HCT116 (cell line): ENCODE measurements around the gene COL1A1. TPM values are rescaled to one million over a fixed set of nuclear protein-coding genes. Genes with fewer than 3 reads are reported as not detected.

Source experiments
- ATAC-seq: fragments of 200-7000 bp; cut with Tn5 transposase; 2 replicates; pipeline ENCODE4 v1.9.1; 2020; ENCODE audit warnings: mild to moderate bottlenecking, moderate library complexity
- BruUV-seq: library from RNA; stranded (reverse); fragments of 400-500 nt; replicated peaks from 2 replicates; lab custom pipeline; 2021; lab: Mats Ljungman, UMichigan
- CTCF ChIA-PET: fragments of 300-600 bp; sonication (Branson Sonifier 250); formaldehyde crosslinking; loops from one replicate; lab custom pipeline; 2021; ENCODE audit warnings: antibody characterized with exemption; lab: Charles Lee
- POLR2A ChIA-PET: fragments of 300-600, 350-600 bp; sonication (Branson Sonifier 250); formaldehyde crosslinking; loops from one replicate; lab custom pipeline; 2021; ENCODE audit warnings: antibody characterized with exemption; lab: Charles Lee
- RAD21 ChIA-PET, 2 experiments: fragments of 300-600 bp; sonication (Branson Sonifier 250); formaldehyde crosslinking; loops; one replicate each; lab custom pipeline; 2023; ENCODE audit warnings: low total read pairs in 2 of 2; ENCODE audit not compliant: uncharacterized antibody in 2 of 2, unreplicated experiment in 2 of 2, low non-redundant PET in 1 of 2; lab: Charles Lee
- DNase-seq: peaks from one replicate; pipeline ENCODE4 v3.0.0-alpha.2; 2010; ENCODE audit warnings: low read depth, low spot score
- H2AFZ ChIP-seq: fragments of 200-600 bp; shearing (Covaris generic), sonication (generic); 2 replicates; pipeline ENCODE4 v1.6.1; 2017; ENCODE audit warnings: low read depth, mixed run types, mixed read lengths, antibody characterized with exemption, low read length; ENCODE audit not compliant: poor library complexity, severe bottlenecking
- H3K27ac ChIP-seq: 2 replicates; pipeline ENCODE4 v1.5.1; 2012; ENCODE audit warnings: low read depth, low read length
- H3K27me3 ChIP-seq: fragments of 200-600 bp; sonication (generic); 2 replicates; pipeline ENCODE4 v1.6.1; 2016; ENCODE audit warnings: mixed run types, low read length, mixed read lengths; ENCODE audit not compliant: insufficient read depth
- H3K36me3 ChIP-seq, 2 experiments: fragments of 200-500 bp in 1 of 2; fragments of 200-600 bp in 1 of 2; sonication (Bioruptor generic) in 1 of 2; sonication (generic) in 1 of 2; 2 replicates each; pipeline versions ENCODE4 v1.5.1 to v1.6.1; 2014 to 2016; ENCODE audit warnings: low read length in 2 of 2, inconsistent platforms in 1 of 2, mixed read lengths in 1 of 2, mixed run types in 1 of 2; ENCODE audit not compliant: insufficient read depth in 2 of 2, control insufficient read depth in 1 of 2
- H3K4me1 ChIP-seq, 2 experiments: fragments of 200-600 bp in 1 of 2; sonication (generic) in 1 of 2; 2 replicates each; pipeline versions ENCODE4 v1.5.1 to v1.6.1; 2012 to 2017; ENCODE audit warnings: low read length in 2 of 2, inconsistent platforms in 1 of 2, mild to moderate bottlenecking in 1 of 2, mixed read lengths in 1 of 2, mixed run types in 1 of 2, moderate library complexity in 1 of 2; ENCODE audit not compliant: insufficient read depth in 2 of 2, control insufficient read depth in 1 of 2
- H3K4me2 ChIP-seq: fragments of 200-600 bp; sonication (generic); 2 replicates; pipeline ENCODE4 v1.6.1; 2017; ENCODE audit warnings: mixed run types, low read length, mixed read lengths
- H3K4me3 ChIP-seq, 2 experiments: fragments of 200-600 bp in 1 of 2; sonication (generic) in 1 of 2; replicated peaks in 1 of 2; 2 replicates each; pipeline ENCODE4 v1.5.1; 2011 to 2016; ENCODE audit warnings: low read length in 2 of 2, control low read depth in 1 of 2, low read depth in 1 of 2, mild to moderate bottlenecking in 1 of 2, mixed read lengths in 1 of 2, mixed run types in 1 of 2
- H3K79me2 ChIP-seq: fragments of 200-600 bp; sonication (generic); 2 replicates; pipeline ENCODE4 v1.6.1; 2017; ENCODE audit warnings: mild to moderate bottlenecking, mixed run types, low read length, moderate library complexity, mixed read lengths; ENCODE audit not compliant: insufficient read depth
- H3K9ac ChIP-seq: fragments of 200-600 bp; sonication (generic); 2 replicates; pipeline ENCODE4 v1.6.1; 2016; ENCODE audit warnings: low read length, mixed read lengths
- H3K9me2 ChIP-seq: fragments of 200-600 bp; sonication (generic), shearing (Covaris generic); 2 replicates; pipeline ENCODE4 v1.6.1; 2017; ENCODE audit warnings: mixed run types, mild to moderate bottlenecking, moderate library complexity; ENCODE audit not compliant: insufficient read depth
- H3K9me3 ChIP-seq, 2 experiments: fragments of 200-500 bp in 1 of 2; fragments of 200-600 bp in 1 of 2; sonication (Bioruptor generic) in 1 of 2; sonication (generic) in 1 of 2; 2 replicates each; pipeline ENCODE4 v1.6.1; 2014 to 2017; ENCODE audit warnings: low read length in 2 of 2, mixed read lengths in 2 of 2, inconsistent platforms in 1 of 2, low read depth in 1 of 2, mild to moderate bottlenecking in 1 of 2, mixed run types in 1 of 2, moderate library complexity in 1 of 2; ENCODE audit not compliant: control insufficient read depth in 1 of 2, insufficient read depth in 1 of 2
- H4K20me1 ChIP-seq: fragments of 200-600 bp; sonication (generic), shearing (Covaris generic); 2 replicates; pipeline ENCODE4 v1.6.1; 2017; ENCODE audit warnings: mixed run types, mild to moderate bottlenecking, moderate library complexity; ENCODE audit not compliant: insufficient read depth
- ATF3 ChIP-seq: IDR thresholded peaks from 2 replicates; pipeline ENCODE4 v1.6.1; 2012
- CTCF ChIP-seq, 3 experiments: fragments of 200-600 bp in 1 of 3; sonication (generic) in 1 of 3; IDR thresholded peaks in 2 of 3; conservative IDR thresholded peaks in 1 of 3; 2 replicates each; pipeline ENCODE4 v1.5.1; 2012 to 2017; ENCODE audit warnings: low read depth in 2 of 3, low read length in 2 of 3, antibody characterized with exemption in 1 of 3, borderline replicate concordance in 1 of 3, control low read depth in 1 of 3, mild to moderate bottlenecking in 1 of 3, mixed read lengths in 1 of 3, mixed run types in 1 of 3, moderate library complexity in 1 of 3; ENCODE audit not compliant: insufficient read depth in 1 of 3
- ELF1 ChIP-seq: IDR thresholded peaks from 2 replicates; pipeline ENCODE4 v1.6.1; 2012; ENCODE audit warnings: low read depth, borderline replicate concordance
- EZH2 ChIP-seq: fragments of 200-600 bp; sonication (generic); IDR thresholded peaks from 2 replicates; pipeline ENCODE4 v1.6.1; 2017; ENCODE audit warnings: antibody characterized with exemption, mixed run types
- JUND ChIP-seq: IDR thresholded peaks from 2 replicates; pipeline ENCODE4 v1.6.1; 2012
- SP1 ChIP-seq: IDR thresholded peaks from 2 replicates; pipeline ENCODE4 v1.6.1; 2012; ENCODE audit warnings: low read depth
- SRF ChIP-seq: IDR thresholded peaks from 2 replicates; pipeline ENCODE4 v1.6.1; 2012; ENCODE audit warnings: low read depth
- TCF7L2 ChIP-seq: IDR thresholded peaks from 2 replicates; pipeline ENCODE4 v1.7.0; 2011; ENCODE audit warnings: borderline replicate concordance, inconsistent platforms; ENCODE audit not compliant: insufficient read depth, insufficient read length; ENCODE audit errors: extremely low read depth
- ZBTB33 ChIP-seq: IDR thresholded peaks from 2 replicates; pipeline ENCODE4 v1.6.1; 2011; ENCODE audit warnings: mild to moderate bottlenecking, low read length, moderate library complexity; ENCODE audit not compliant: insufficient replicate concordance; ENCODE audit errors: extremely low read depth
- ZFX ChIP-seq: fragments of 450-650 bp; IDR thresholded peaks from 2 replicates; pipeline ENCODE4 v1.6.1; 2017
- ZNF274 ChIP-seq: fragments of 200-500 bp; sonication (Bioruptor generic); IDR thresholded peaks from 2 replicates; pipeline ENCODE4 v1.6.1; 2014; ENCODE audit warnings: mild to moderate bottlenecking, low read depth, low read length, inconsistent platforms
- intact Hi-C: fragments of 100-400 bp; cut with micrococcal nuclease; formaldehyde crosslinking; loops from 2 replicates; pipeline ENCODE4 v1.10.0; 2022
- total RNA-seq: library from RNA; stranded (reverse); gene quantifications from one replicate; pipeline ENCODE4 v1.2.1, GENCODE V29; 2021; ENCODE audit not compliant: unreplicated experiment

The COL1A1 gene
- total RNA-seq, 1 experiment from 2014 or later = 33.6 TPM

- Histone ChIP-seq H3K9me2 (no peaks in the 10 kb centered on the region), H3K4me1 (no peaks in the 10 kb centered on the region), H3K36me3 (peaks cover 0 to 16% of the 10 kb centered on the region in 2 experiments; a peak in 1 of 4 replicates), H2AFZ (no peak overlapping the region), H4K20me1 (no peaks in the 10 kb centered on the region), H3K27me3 (no peaks in the 10 kb centered on the region), H3K9ac (no peak overlapping the region), H3K27ac (no peak overlapping the region), H3K79me2 (no peaks in the 10 kb centered on the region), H3K9me3 (no peaks in the 10 kb centered on the region), H3K4me3 (no peak overlapping the region), H3K4me2 (no peak overlapping the region)
- POLR2A ChIA-PET = no interaction called here
- RAD21 ChIA-PET = no interaction called here
- DNase-seq (no peak), ATAC-seq (no peak)
- intact Hi-C loops = no loop called here
- CTCF ChIA-PET = no interaction called here
- BruUV-seq = no TSS peak
- TF ChIP-seq TCF7L2 (no peak), SRF (no peak), ZFX (no peak), ELF1 (no peak), ZBTB33 (no peak)
These were observed 14.1 kb downstream of the COL1A1 start for GRCh38 chr17:50187394-50187725.

- no peak overlapping the region for H2AFZ ChIP-seq
- H3K4me2 ChIP-seq = no peak overlapping the region
- no peaks in the 10 kb centered on the region for H3K27me3 ChIP-seq
- H3K79me2 ChIP-seq = no peaks in the 10 kb centered on the region
- H3K4me3 ChIP-seq = no peak overlapping the region
- no peaks in the 10 kb centered on the region for H3K4me1 ChIP-seq
- ChIA-PET RAD21 (no interaction called here), CTCF (no interaction called here), POLR2A (no interaction called here)
- no peak overlapping the region for H3K27ac ChIP-seq
- ATAC-seq = no peak
- intact Hi-C loops = no loop called here
- no peak for DNase-seq
- no peak overlapping the region for H3K9ac ChIP-seq
- no peaks in the 10 kb centered on the region for H4K20me1 ChIP-seq
- no peaks in the 10 kb centered on the region for H3K9me3 ChIP-seq
- no TSS peak for BruUV-seq
- H3K9me2 ChIP-seq = no peaks in the 10 kb centered on the region
- H3K36me3 ChIP-seq = peaks cover 0 to 16% of the 10 kb centered on the region in 2 experiments; a peak in 1 of 4 replicates
- no peak for TF ChIP-seq SP1
- no peak for TF ChIP-seq CTCF (IDR thresholded peaks at IDR 0.05 in 2 of 3, conservative IDR thresholded peaks at IDR 0.05 in 1 of 3; ENCODE audit: borderline replicate concordance in 1 of 3, insufficient read depth in 1 of 3, low read depth in 2 of 3, low read length in 2 of 3)
- TF ChIP-seq EZH2 = no peak
- no peak for TF ChIP-seq ZNF274
- TF ChIP-seq ELF1 = no peak
- TF ChIP-seq ATF3 = no peak
- no peak for TF ChIP-seq JUND
- TF ChIP-seq ZFX = no peak
These were observed 14.6 kb downstream of the COL1A1 start for GRCh38 chr17:50186661-50187393.
